Activated naive CD4-positive, alpha-beta T cell treated with anti-CD3 and anti-CD28 coated beads, Interleukin-2, amount 50 U/mL, for 16 hours (primary cell): Measurements from ENCODE around the gene RFFL.

Experiments used
- DNase-seq: peaks from one replicate; pipeline ENCODE4 v3.0.0-alpha.2; 2020

Gene RFFL

DNA sequence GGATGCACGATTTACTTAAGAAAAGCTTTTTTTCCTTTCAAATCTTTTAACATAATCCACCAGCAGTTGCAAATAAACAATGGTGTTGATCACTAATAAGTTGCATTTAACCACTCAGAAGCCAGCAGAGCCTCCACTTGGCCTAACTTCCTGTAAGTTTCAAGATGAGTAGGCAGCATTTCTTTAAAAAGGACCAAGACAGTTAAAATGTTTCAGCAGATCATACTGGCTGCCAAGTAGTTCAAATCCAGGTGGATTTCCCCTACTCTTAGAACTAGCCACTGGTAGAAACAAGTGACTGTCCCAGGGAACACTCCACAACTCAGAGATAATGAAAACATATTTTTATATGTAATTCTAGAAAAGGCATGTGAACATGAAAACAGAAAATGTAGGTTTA is 17.0 kb upstream of the RFFL start:
- DNase-seq: no peak

DNA sequence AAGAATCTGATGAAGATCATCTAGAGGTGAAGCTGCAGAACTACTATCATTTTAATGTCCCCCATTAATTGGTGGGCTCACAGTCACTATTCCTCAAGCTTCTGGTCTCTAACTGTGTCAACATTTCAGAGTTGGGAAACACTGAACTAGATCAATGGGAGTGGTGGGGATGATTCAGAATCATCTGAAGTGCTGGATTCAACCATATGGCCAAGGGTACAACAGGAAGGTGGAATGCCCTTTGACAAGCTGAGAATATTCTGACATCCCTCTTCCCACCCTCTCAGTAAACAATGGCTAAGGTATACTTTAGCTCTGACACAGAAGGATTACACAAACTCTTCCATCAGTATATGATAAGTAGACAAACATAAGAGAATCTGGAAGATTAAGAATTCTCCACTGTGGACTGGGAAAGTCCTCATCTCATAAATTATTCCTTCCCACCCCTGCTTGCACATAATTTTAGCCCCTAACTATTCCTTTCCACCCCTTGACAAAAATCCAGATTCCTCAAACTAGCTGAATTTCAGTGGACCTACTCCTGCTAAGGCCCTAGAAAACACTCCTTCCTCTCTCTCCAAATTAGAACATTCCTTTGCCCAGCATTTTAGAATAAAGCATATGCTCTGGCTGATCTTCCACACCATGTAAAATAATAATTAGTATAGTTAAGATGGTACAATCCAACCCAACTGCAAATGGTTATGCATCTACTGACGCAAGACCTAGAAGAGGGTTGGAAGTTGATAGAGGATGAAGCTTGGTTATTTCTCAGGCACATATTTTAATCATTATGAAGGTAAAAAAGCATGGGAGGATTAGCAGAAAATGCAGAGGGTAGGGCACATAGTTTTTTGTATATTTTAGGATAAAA is 16.3 kb upstream of the RFFL start:
- DNase-seq: no peak

DNA sequence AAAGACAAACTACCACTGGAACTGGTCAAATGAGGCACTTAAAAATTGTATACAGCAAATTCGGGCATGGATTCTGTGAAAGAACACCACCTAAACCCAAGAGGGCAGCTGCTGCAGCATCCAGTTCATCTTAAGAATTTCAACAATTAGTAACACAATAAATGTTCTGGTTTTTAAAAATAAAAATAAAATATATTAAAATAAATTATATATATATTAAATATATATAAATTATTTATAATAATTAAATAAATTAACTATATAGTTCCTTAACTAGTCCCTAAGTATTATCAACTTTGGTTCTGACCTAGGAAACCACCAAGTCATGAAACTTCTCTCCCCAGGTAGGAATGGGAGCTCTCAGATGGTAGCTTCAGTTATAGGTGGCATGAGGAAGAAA is 13.4 kb upstream of the RFFL start:
- DNase-seq: no peak

DNA sequence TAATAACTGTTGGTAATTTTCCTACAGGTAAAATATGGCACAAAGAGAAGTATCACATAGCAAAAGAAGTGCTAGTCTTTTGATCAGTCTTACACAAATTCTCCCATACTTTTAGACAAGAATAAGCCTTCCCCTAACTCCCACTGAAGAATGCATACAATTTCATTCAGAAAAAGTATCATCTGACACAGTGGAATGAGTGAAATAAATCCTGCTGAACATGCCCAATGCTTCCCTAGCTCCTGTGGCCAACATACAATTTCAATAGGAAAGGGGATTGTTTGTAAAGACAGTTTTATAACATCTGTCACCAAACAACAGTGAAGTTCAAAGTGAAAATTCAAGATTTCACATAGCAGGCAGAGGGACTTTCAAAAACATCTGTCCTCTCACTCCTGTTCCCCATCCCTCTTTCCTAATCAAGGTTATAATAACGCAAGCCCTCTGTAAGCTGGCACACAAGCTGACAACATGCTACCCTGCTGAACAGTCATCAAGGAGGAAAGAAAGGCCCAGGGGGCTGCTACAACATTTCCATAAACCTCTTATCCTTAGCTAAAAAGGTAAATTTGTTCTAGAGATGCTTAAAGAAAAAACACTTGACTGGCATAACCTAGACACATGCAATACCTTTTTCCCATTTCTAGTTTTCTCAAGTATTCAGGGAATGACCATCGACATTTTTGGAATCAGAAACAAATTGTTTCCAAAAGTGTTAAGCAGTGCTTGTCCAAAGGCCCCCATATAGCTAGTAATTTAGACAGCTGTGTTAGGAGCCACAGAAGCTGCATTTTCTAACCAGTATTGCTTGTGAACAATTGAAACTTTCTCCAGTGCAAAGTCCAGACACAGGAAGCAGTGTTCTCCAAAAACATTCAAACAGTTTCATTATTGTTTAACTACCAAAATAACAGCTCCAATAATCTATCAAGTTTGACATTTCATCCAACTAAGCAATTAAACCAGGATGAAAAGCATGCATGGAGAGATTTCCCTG is 11.5 kb upstream of the RFFL start:
- no peak for DNase-seq

DNA sequence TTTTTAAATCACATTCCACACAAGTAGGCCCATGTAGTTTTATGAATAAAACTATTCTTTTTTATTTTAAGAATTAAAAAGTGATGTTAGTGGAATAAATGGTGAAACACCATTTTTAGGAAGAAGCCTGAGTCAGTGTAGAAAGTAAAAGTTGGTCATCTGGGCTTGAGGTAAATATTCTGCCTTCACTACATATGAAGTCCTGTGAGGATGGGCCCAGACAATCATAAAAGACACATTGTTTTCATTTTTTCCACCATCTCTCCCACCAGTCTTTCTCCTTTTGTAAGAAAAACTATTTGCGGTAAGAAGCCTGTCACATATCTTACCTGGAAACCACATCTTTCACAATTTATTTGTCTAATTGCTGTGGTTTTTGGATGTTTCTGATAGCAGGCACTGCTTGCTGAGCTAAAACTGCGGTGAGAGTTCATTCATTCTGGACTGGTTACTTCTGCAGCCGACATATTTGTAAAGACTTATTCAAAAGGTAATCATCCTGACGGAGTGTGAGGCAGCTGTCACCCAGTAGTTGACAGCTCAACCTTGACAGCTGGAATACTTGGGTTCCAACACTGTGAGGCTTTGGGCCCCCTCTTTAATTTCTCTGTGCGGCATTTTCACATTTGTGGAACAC is 10.6 kb upstream of the RFFL start:
- DNase-seq: peak; percentile 20

DNA sequence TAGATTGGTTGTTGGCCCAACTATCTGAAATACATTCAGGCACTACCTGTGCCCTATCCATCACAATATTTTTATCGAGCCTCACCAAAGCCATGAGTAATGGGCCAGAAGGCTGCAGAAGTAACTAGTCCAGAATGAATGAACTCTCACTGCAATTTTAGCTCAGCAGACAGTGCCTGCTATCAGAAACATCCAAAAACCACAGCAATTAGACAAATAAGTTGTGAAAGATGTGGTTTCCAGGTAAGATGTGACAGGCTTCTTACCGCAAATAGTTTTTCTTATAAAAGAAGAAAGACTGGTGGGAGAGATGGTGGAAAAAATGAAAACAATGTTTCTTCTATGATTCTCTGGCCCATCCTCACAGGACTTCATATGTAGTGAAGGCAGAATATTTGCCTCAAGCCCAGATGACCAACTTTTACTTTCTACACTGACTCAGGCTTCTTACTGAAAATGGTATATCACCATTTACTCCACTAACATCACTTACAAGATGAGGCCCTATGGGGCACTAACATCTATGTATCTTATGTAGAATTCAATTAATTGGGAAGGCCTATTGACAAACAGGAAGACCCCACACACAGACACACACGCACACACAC is 9.8 kb upstream of the RFFL start:
- DNase-seq: no peak

DNA sequence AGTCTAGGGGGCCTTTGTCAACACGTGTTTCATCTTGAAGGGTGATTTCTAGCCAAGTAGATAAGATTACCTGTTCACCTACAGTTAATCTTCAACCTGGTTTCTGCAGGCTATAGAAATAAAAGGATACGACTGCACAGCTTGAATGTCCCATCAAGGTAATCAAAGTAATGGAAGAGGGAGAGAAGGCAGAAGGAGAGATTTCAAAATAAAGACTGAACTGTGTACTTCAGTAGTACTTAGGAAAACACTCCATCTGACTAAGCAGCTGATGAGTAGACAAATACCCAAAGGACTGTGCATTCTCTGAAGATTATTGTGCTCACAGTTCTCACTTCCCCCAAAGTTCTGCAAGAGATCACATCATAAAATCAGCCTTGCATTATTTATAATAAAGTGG is 5.8 kb upstream of the RFFL start:
- no peak for DNase-seq

DNA sequence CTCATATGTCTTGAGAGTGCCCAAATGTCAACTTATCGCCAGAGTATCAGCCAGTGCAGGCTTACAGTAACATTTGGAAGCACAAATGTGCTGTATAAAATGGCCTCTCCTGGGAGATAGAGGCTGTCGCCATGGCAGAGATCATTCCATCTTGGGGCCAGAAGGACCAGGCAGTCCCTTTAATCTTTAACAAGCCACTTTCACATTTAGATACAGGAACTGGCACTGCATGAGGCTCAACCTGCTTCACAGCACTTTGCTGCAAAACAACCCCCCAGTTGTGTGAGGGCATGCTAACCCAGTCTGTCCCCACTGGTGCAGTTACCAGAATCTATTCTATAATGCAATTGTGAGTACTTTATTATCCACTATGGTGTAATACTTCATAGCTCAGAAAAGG is 4.7 kb upstream of the RFFL start:
- DNase-seq: no peak

DNA sequence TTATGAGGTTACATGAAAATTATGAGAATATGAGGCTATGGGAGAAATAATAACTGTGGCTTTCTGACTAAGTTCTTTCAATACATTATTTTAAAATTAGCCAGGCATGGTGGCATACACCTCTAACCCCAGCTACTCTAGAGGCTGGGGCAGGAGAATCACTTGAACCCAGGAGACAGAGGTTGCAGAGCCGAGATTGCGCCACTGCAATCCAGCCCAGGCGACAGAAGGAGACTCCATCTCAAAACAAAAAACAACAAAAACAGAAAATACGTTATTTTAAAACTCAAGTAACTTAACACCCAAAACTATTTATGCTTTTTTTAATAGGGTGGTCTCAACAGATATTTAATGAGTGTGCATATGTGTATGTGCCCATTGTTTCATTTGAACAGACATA is 2.4 kb upstream of the RFFL start:
- DNase-seq: no peak

DNA sequence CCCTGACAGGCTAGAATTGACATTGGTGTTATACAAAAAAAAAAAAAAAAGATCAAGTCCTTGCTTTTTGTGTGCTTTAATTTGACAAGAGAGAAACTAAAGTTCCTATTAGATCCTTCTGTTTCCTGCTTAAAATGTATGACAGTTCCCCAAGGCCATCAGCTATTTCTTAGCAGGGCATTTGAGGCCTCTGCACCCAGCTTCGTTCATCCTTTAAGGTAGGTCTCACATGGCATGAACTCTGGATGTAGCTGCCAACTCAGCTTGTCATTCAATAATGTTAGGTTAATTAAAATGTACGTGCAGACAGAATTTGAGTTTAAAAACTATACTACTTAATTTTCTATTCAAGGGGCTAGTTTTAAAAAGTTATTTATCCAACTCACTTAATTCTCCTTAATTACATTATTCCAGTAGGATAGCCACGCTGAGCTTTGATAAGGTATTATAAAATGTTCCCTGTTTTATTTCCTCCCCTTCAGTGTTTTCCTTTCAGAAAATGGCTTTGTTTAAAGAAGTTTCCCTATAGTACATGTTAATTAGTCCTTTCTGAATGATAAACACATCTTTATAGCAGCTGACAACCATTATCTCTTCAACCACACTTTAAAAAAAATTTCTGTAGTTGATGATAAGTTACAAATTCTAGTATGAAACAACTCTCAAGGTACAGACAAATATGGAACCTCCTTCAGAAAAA is 1.2 kb upstream of the RFFL start:
- no peak for DNase-seq

DNA sequence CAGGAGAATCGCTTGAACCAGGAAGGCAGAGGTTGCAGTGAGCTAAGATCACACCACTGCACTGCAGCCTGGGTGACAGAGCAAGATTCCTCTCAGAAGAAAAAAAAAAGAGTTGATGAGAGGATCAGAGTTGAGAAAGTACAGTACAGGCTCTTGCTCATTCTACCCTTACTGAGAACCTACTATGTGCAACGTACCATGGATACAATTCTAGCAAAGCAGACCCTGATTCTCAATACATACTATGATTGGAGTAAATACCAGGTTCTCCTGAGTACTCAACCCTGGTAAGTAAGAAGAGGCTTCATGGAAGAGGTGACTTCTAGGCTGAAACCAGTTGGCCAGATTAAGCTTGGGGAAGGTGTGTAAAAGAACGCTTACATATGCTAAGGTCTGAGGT is 1.2 kb downstream of the RFFL start:
- DNase-seq: no peak

DNA sequence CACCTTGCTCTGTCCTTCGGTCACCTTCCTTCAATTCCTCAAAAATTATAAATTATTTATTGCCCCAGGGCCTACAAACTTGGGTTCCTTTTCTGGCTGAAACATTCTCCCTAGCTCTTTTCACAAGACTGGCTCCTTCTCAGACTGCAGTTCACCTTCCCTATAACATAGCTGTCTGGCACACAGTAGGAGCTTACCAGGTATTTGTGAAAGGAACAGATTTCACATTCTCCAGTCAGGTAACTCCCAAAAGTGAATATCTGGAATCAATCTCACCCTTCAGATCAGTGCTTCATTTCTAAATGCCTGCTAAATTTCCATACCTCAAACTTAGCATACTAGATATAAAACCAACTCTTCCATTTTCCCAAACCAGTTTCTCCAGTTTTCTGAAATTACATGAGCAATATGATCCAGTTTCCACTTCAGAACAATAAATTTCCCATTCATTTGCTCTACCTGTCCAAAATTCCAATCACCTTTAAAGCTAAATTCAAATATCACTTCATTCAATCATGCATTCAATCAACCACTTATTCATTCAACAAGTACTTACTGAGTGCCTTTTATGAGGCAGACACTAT is 6.1 kb downstream of the RFFL start:
- no peak for DNase-seq

DNA sequence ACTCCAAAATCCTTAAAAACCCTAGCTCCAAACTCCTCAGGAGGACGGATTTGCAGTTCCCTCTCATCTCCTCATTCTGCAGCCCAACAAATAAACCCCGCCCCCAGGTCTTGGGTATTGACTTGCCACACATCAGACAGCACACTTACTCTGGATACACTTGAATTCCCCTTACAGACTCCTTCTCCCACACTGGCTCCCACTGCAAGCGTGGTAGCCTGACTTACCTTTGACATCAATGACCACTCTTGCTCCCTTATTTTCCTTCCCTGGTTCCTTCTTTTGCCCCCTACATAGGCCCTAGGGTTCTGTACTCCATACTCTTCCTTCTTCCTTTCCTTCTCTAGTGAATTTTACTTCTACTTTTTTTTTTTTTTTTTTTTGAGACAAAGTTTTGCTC is 7.5 kb downstream of the RFFL start:
- DNase-seq: no peak

DNA sequence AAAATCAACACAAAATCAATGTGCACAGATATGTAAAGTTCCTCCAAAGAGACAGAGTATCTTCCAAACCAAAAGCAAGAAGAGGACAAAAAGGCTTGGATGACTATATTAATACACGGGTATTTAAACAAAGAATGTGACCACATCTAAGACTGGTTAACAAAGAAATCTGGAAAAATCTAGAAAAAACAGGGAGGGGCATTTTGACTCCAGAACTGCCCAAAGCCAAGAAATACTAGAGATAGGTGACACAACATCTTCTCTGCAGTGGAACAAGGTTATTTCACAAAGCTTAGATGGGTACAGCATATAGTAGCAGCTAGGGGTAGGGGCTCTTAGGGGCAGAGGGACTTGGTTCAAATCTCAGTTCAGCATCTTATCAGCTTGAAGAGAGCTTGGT is 10.3 kb downstream of the RFFL start:
- no peak for DNase-seq

DNA sequence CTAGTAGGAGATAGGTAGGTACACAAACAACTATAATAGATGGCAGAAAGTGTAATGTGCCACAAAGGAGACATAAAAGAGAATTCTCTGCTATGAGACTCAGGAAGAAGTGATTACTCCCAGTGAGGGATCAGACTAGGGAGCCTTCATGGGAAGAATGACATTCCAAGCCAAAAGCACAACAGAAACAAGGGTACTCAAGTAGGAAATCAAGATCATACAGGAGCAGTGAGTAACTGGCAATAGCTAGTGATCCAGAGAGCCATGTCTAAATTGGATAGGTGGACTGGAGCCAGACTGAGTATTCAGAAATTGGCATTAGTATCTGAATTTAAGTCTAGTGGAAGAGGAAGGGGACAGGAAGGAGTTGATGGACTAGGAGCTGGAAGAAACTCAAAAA is 10.7 kb downstream of the RFFL start:
- DNase-seq: no peak

DNA sequence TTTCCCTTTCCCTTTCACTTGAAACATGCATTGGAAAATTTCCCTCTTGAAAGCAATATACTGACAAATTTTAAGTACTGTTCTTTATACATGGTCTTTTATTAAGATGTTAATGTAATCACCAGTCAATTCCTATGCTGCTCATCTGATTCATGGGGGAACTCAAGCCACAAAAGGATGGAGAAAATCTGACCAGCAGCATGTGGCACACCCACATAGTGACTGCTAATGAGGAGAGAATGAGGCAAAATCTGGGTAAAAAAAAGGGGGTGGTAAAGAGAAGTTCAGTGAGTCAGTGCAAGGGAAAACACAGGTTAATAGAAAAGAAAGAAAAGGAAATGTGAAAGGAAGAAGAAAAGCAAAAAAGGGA is 11.3 kb downstream of the RFFL start:
- DNase-seq: no peak

DNA sequence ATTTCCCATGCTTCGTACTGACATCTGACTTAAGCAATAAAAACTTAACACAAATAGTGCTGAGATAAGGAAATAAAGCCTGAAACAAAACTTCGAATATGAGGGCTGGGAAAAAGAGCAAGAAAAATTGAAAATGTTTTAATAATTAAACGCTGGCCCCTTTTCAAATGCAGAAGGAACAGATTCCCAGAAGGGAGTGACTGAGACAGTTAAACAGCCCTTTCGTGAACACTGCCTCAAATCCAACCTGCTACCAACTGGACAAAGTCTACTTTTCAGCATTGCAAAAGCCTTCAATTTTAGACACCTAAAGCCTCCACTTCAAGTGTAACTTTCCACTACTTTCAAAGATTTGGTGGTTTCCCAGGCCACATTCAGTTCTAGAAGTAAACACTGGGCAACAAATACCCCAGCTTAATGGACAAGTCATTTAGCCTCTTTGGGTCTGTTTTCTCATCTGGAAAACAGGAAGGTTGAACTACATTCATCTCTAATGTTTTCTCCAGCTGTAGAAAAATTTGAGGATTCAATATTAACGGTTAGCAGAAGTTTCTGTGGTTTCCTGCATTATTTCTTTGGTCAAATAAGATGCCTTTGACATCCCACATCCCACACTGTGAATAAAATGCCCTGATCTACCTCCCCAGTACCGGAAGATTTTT is 11.8 kb downstream of the RFFL start:
- no peak for DNase-seq

DNA sequence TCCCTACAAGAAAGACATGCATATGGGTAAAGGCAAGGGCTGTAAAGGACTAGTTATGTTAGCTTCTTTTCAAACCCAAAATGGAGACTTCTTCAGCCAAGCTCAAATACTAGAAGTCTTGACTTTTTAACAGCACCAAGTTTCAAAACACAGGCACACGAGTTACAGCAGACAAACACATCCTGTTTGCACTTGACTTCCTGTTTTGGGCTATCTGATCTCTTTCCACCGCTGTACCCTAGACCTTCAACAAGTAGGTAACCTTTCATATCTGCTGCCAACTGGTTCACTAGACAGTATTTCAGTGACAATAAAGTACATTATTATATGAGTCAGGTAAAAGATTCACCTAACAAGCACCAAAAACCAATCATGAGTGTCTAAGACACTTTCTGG is 12.3 kb downstream of the RFFL start:
- no peak for DNase-seq

DNA sequence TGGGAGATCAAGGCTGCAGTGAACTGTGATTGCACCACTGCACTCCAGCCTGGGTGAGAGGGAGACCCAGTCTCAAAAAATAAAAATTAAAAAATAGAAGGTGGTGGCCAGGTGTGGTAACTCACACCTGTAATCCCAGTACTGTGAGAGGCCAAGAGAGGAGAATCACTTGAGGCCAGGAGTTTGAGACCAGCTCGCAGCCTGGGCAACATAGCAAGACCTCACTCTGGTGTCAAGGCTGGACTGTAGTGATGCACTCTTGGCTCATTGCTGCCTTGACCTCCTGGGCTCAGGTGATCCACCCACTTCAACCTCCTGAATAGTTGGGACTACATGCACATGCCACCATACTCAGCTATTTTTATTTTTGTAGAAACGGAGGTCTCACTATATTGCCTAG is 13.3 kb downstream of the RFFL start:
- no peak for DNase-seq

DNA sequence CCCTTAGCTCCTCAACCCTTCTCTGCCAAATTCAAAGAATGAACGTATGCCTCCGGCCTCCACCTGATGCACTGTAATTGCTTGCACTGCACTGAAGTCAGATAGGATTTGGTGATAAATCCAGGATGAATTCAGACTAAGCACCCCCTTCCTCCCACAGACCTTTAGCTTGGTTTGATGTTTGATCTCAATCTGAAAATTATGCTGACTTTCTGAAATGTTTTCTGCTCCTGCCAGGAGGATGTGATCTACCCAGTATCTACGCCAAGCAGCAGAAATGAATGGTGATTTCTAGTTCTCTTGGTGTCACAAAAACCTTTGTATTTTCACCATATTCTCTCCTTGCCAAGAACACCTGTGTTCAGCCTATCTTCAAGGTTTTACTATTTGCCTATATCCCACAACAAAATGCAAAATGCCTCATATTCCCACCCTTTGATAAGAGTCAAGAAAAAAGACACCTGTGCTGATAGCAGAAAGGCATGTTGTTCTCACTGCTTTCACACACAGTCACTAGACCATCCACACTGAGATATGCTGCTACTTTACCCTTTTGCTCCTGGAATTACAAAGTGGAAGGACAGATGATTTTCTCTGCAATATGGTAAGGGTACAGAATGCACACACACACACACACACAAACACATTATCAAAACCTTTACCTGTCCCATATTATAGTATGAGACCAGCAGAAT is 14.7 kb downstream of the RFFL start:
- no peak for DNase-seq

DNA sequence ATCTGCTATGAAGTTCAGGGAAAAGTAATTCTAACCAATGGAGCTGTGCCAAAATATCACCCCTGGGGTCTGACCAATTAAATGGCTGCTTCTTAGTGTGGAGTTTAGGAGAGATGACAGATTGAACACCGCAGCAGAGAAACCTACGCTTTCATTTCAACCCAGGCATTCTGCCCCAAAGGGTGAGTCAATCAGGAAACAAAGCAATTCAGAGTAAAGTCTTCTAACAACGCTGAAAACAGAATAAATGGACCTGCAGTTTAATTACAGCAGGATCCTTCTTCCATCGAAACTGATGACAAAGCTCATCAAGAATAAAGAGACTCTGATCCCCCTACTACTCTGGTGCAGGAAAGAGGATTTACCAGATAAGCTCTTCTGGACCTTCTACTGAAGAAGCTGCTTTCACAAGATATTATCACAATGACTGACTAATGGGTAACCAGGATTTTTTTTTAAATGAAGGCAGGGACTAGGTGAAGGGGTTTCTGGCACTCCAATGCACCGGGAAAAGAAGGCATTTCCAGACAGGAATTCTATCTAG is 16.7 kb downstream of the RFFL start:
- DNase-seq: peak; percentile 59
